ENCODE measurements around the gene CNOT4. TPM values are rescaled to one million over a fixed set of nuclear protein-coding genes. Genes with fewer than 3 reads are reported as not detected.

The CNOT4 gene
- total RNA-seq, 4 donors from 2014 or later, result 16.8 to 26.0 (median 20.0) TPM

- Histone ChIP-seq H3K4me3 (no peak overlapping the region), H3K27ac (no peak overlapping the region), H3K4me1 (peaks cover 0 to 4% (median 0%) of the 10 kb centered on the region in 4 donors), H3K9me3 (no peaks in the 10 kb centered on the region), H3K36me3 (peaks cover 0 to 19% (median 0%) of the 10 kb centered on the region in 3 donors), H3K27me3 (no peaks in the 10 kb centered on the region)
- TF ChIP-seq POLR2A (IDR thresholded peaks at IDR 0.05) (no peak), EP300 (IDR thresholded peaks at IDR 0.05) (no peak), CTCF (IDR thresholded peaks at IDR 0.05) (no peak)
- DNase-seq (ENCODE audit: low spot score in 2 of 2), result no peak
Observed at GRCh38 chr7:135441791-135442190, 68.1 kb downstream of the CNOT4 start.

GRCh38 chr7:135434047-135434446, 75.9 kb downstream of the CNOT4 start:
- WGBS, 2 donors, result 80 to 90% methylated on average over 4 of the region's 4 CpGs
- no peak overlapping the region for H3K27ac ChIP-seq
- peaks cover 0 to 16% (median 0%) of the 10 kb centered on the region in 4 donors for H3K9me3 ChIP-seq
- H3K36me3 ChIP-seq, result peaks cover 0 to 52% (median 0%) of the 10 kb centered on the region in 3 donors
- no peak for TF ChIP-seq CTCF (IDR thresholded peaks at IDR 0.05)
- no peak for TF ChIP-seq POLR2A (IDR thresholded peaks at IDR 0.05)
- TF ChIP-seq EP300 (IDR thresholded peaks at IDR 0.05), result no peak
- DNase-seq (ENCODE audit: low spot score in 2 of 2), result no peak
- H3K4me3 ChIP-seq, result no peak overlapping the region
- H3K27me3 ChIP-seq, result no peaks in the 10 kb centered on the region
- H3K4me1 ChIP-seq, result peaks cover 0 to 12% (median 3%) of the 10 kb centered on the region in 4 donors

GRCh38 chr7:135430626-135431025, 79.3 kb downstream of the CNOT4 start:
- TF ChIP-seq EP300 (IDR thresholded peaks at IDR 0.05) (no peak), CTCF (IDR thresholded peaks at IDR 0.05) (no peak), POLR2A (IDR thresholded peaks at IDR 0.05) (no peak)
- H3K4me3 ChIP-seq, result no peak overlapping the region
- 76 to 82% methylated on average over 1 of the region's 1 CpG for WGBS, 2 donors
- peaks cover 0 to 14% (median 0%) of the 10 kb centered on the region in 4 donors for H3K9me3 ChIP-seq
- H3K4me1 ChIP-seq, result peaks cover 0 to 32% (median 3%) of the 10 kb centered on the region in 4 donors
- DNase-seq (ENCODE audit: low spot score in 2 of 2), result no peak
- no peaks in the 10 kb centered on the region for H3K27me3 ChIP-seq
- no peak overlapping the region for H3K27ac ChIP-seq
- peaks cover 0 to 30% (median 0%) of the 10 kb centered on the region in 3 donors for H3K36me3 ChIP-seq

GRCh38 chr7:135428879-135429278, 81.0 kb downstream of the CNOT4 start:
- Histone ChIP-seq H3K9me3 (no peaks in the 10 kb centered on the region), H3K4me1 (peaks cover 0 to 37% (median 3%) of the 10 kb centered on the region in 4 donors), H3K4me3 (no peak overlapping the region), H3K27me3 (no peaks in the 10 kb centered on the region), H3K36me3 (peaks cover 0 to 12% (median 0%) of the 10 kb centered on the region in 3 donors), H3K27ac (no peak overlapping the region)
- no peak for TF ChIP-seq POLR2A (IDR thresholded peaks at IDR 0.05)
- no peak for TF ChIP-seq EP300 (IDR thresholded peaks at IDR 0.05)
- no peak for TF ChIP-seq CTCF (IDR thresholded peaks at IDR 0.05)
- DNase-seq (ENCODE audit: low spot score in 2 of 2), result no peak
- WGBS, 2 donors, result 43 to 51% methylated on average over 1 of the region's 1 CpG

- H3K36me3 ChIP-seq, result peaks cover 0 to 7% (median 0%) of the 10 kb centered on the region in 3 donors
- peaks cover 0 to 43% (median 3%) of the 10 kb centered on the region in 4 donors for H3K4me1 ChIP-seq
- no peaks in the 10 kb centered on the region for H3K27me3 ChIP-seq
- no peak for TF ChIP-seq POLR2A (IDR thresholded peaks at IDR 0.05)
- no peak for TF ChIP-seq EP300 (IDR thresholded peaks at IDR 0.05)
- TF ChIP-seq CTCF (IDR thresholded peaks at IDR 0.05), result no peak
- H3K27ac ChIP-seq, result no peak overlapping the region
- H3K4me3 ChIP-seq, result no peak overlapping the region
- DNase-seq (ENCODE audit: low spot score in 2 of 2), result no peak
- H3K9me3 ChIP-seq, result no peaks in the 10 kb centered on the region
Observed at GRCh38 chr7:135428011-135428410, 81.9 kb downstream of the CNOT4 start.

All from tibial nerve (tissue), 4 donors.